ENCODE measurements around the gene ZNF385D.

Gene ZNF385D

DNA sequence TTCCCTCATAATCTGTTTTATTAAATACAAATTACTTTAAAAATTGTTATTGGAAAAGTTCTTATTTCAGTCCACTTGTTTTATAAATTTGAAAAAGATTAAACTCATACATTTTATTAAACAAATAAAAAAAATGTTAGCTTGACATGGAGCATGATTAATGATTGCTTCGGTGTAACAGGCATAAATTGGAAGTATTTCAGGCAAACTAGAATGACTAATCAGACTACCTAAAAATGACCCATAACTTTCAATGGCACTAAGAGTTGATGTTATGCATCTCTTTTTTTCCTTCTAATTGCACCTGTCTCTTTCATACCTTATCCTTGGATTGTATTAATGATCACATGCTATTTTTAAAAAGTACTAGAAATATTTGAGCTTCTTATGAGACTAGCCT lies 343.3 kb downstream of the ZNF385D start:
- Histone ChIP-seq H3K79me2 (ENCODE audit: insufficient read depth, low read length) (no peaks in the 10 kb centered on the region), H4K20me1 (ENCODE audit: insufficient read depth, low read length) (no peaks in the 10 kb centered on the region), H3K27ac (ENCODE audit: low read length) (no peak overlapping the region), H3K9ac (ENCODE audit: low read depth, low read length) (no peak overlapping the region), H3K4me1 (ENCODE audit: insufficient read depth, low read length) (no peaks in the 10 kb centered on the region), H3K36me3 (ENCODE audit: insufficient read depth, low read length) (no peaks in the 10 kb centered on the region), H3K4me2 (ENCODE audit: insufficient read depth, low read length) (no peak overlapping the region), H3K9me3 (ENCODE audit: insufficient read depth, low read length, severe bottlenecking) (no peaks in the 10 kb centered on the region), H3K4me3 (ENCODE audit: low read depth in 1 of 2, low read length in 2 of 2) (no peak overlapping the region), H3K27me3 (ENCODE audit: insufficient read depth, low read length, poor library complexity) (no peaks in the 10 kb centered on the region), H2AFZ (ENCODE audit: low read depth, low read length) (no peak overlapping the region)
- DNase-seq (no peak), ATAC-seq (ENCODE audit: insufficient read depth, low read depth) (no peak)
- no peak for TF ChIP-seq EZH2 (IDR thresholded peaks at IDR 0.05; ENCODE audit: borderline replicate concordance, low read depth, low read length, severe bottlenecking)
- TF ChIP-seq, protein P1, sequence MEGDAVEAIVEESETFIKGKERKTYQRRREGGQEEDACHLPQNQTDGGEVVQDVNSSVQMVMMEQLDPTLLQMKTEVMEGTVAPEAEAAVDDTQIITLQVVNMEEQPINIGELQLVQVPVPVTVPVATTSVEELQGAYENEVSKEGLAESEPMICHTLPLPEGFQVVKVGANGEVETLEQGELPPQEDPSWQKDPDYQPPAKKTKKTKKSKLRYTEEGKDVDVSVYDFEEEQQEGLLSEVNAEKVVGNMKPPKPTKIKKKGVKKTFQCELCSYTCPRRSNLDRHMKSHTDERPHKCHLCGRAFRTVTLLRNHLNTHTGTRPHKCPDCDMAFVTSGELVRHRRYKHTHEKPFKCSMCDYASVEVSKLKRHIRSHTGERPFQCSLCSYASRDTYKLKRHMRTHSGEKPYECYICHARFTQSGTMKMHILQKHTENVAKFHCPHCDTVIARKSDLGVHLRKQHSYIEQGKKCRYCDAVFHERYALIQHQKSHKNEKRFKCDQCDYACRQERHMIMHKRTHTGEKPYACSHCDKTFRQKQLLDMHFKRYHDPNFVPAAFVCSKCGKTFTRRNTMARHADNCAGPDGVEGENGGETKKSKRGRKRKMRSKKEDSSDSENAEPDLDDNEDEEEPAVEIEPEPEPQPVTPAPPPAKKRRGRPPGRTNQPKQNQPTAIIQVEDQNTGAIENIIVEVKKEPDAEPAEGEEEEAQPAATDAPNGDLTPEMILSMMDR (IDR thresholded peaks at IDR 0.05; ENCODE audit: borderline replicate concordance, extremely low read depth, low read length, poor library complexity, severe bottlenecking): no peak

DNA sequence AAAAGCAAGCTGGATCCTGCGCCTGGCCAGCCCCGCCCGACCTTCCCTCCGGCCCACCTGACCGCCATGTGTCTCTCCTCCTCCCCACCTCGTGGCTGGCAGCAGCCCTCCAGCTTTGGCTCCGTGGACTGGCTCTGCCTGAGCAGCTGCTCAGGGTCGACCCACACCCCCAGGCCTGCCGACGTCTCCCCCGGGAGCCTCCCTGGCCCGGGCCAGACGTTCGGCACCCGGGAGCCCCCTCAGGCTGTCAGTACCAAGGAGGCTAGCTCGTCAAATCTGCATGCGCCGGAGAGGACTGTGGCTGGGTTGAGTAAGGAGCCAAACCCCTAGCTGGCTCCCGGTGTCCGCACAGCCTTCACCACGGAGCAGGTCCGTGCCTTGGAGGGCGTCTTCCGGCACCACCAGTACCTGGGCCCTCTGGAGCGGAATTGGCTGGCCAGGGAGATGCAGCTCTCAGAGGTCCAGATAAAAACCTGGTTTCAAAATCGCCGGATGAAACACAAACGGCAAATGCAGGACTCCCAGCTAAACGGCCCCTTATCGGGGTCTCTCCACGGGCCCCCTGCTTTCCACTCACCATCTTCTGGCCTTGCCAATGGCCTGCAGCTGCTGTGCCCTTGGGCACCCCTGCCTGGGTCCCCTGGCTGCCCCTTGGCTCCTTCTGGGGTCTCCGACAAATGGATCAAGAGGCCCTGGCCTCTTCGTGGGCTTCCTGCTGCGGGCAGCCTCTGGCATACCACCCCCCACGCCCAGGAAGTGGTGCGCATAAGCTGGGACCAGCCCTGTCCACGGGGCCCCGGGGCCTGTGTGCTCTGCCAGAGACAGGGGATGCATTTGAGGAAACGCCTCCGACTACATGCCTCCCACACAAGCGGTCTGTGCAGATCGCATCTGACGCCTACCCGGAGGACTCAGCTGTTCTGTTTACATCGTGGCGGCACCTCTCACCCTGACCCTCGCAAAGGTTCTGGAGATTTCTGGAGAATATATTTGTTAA lies 345.0 kb downstream of the ZNF385D start:
- Histone ChIP-seq H3K4me2 (ENCODE audit: insufficient read depth, low read length) (no peak overlapping the region), H3K4me1 (ENCODE audit: insufficient read depth, low read length) (no peaks in the 10 kb centered on the region), H4K20me1 (ENCODE audit: insufficient read depth, low read length) (no peaks in the 10 kb centered on the region), H3K27ac (ENCODE audit: low read length) (no peak overlapping the region), H3K27me3 (ENCODE audit: insufficient read depth, low read length, poor library complexity) (no peaks in the 10 kb centered on the region), H3K9ac (ENCODE audit: low read depth, low read length) (no peak overlapping the region), H3K4me3 (ENCODE audit: low read depth in 1 of 2, low read length in 2 of 2) (no peak overlapping the region), H3K36me3 (ENCODE audit: insufficient read depth, low read length) (no peaks in the 10 kb centered on the region), H2AFZ (ENCODE audit: low read depth, low read length) (no peak overlapping the region), H3K79me2 (ENCODE audit: insufficient read depth, low read length) (no peaks in the 10 kb centered on the region), H3K9me3 (ENCODE audit: insufficient read depth, low read length, severe bottlenecking) (no peaks in the 10 kb centered on the region)
- no peak for DNase-seq
- TF ChIP-seq, protein P1 (IDR thresholded peaks at IDR 0.05; ENCODE audit: borderline replicate concordance, extremely low read depth, low read length, poor library complexity, severe bottlenecking): no peak
- no peak for TF ChIP-seq EZH2 (IDR thresholded peaks at IDR 0.05; ENCODE audit: borderline replicate concordance, low read depth, low read length, severe bottlenecking)
- no peak for ATAC-seq (ENCODE audit: insufficient read depth, low read depth)

DNA sequence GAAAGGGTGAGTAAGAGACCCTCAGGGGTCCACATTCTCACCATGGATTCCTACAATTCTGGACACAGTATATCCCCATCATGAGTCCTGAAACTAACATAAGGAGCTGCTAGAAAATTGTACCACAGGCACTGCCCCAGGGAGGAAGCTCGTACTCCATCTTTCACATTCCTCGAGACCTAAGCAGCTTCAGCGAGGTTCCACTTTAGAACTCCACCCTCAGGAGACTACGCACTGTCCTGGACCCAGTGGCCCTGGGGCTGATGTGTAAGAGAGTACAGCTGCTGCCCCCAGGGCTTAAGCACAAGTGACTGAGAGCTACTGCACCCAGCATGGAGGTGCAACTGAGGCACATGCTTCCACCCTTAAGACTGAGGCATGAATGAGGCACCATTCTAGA lies 352.5 kb downstream of the ZNF385D start:
- Histone ChIP-seq H3K9me3 (ENCODE audit: insufficient read depth, low read length, severe bottlenecking) (no peaks in the 10 kb centered on the region), H3K27me3 (ENCODE audit: insufficient read depth, low read length, poor library complexity) (no peaks in the 10 kb centered on the region), H3K9ac (ENCODE audit: low read depth, low read length) (no peak overlapping the region), H3K79me2 (ENCODE audit: insufficient read depth, low read length) (no peaks in the 10 kb centered on the region), H3K4me2 (ENCODE audit: insufficient read depth, low read length) (no peak overlapping the region), H2AFZ (ENCODE audit: low read depth, low read length) (no peak overlapping the region), H3K4me3 (ENCODE audit: low read depth in 1 of 2, low read length in 2 of 2) (no peak overlapping the region), H3K4me1 (ENCODE audit: insufficient read depth, low read length) (no peaks in the 10 kb centered on the region), H3K36me3 (ENCODE audit: insufficient read depth, low read length) (no peaks in the 10 kb centered on the region), H3K27ac (ENCODE audit: low read length) (no peak overlapping the region), H4K20me1 (ENCODE audit: insufficient read depth, low read length) (no peaks in the 10 kb centered on the region)
- no peak for TF ChIP-seq EZH2 (IDR thresholded peaks at IDR 0.05; ENCODE audit: borderline replicate concordance, low read depth, low read length, severe bottlenecking)
- TF ChIP-seq, protein P1 (IDR thresholded peaks at IDR 0.05; ENCODE audit: borderline replicate concordance, extremely low read depth, low read length, poor library complexity, severe bottlenecking): no peak
- ATAC-seq (ENCODE audit: insufficient read depth, low read depth): no peak
- DNase-seq: no peak
